ENCODE data around the gene NDFIP1. TPM values are rescaled to one million over a fixed set of nuclear protein-coding genes. Genes with fewer than 3 reads are reported as not detected.

The NDFIP1 gene
- total RNA-seq, 1 donor from 2014 or later, result 178 TPM

DNA sequence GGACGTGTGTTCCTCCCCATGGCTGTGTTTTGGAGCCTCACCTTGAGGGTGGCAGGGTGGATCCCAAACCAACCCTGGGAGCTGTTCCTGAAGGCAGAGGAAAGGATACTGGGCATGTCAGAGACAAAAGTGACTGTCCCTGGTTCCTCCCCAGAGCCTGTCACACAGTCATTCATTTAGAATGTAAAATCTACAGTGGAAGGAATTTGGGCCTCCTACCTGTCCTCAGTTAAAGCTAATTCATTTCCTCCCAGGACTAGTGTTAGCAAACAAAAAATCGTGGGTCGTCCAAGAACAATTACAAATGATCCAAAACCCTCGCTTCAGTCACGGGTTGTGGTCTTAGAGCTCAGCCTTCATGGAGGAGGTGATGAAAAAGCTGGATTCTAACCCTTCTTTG lies 83.2 kb downstream of the NDFIP1 start:
- no peak for DNase-seq (ENCODE audit: extremely low spot score in 2 of 2)
- Histone ChIP-seq H3K27ac (no peak overlapping the region), H3K27me3 (no peaks in the 10 kb centered on the region), H3K36me3 (no peaks in the 10 kb centered on the region), H3K9me3 (no peaks in the 10 kb centered on the region), H3K4me3 (no peak overlapping the region), H3K4me1 (no peaks in the 10 kb centered on the region)
- intact Hi-C loops (cut with DNase I), result no loop called here
- TF ChIP-seq, protein P1, sequence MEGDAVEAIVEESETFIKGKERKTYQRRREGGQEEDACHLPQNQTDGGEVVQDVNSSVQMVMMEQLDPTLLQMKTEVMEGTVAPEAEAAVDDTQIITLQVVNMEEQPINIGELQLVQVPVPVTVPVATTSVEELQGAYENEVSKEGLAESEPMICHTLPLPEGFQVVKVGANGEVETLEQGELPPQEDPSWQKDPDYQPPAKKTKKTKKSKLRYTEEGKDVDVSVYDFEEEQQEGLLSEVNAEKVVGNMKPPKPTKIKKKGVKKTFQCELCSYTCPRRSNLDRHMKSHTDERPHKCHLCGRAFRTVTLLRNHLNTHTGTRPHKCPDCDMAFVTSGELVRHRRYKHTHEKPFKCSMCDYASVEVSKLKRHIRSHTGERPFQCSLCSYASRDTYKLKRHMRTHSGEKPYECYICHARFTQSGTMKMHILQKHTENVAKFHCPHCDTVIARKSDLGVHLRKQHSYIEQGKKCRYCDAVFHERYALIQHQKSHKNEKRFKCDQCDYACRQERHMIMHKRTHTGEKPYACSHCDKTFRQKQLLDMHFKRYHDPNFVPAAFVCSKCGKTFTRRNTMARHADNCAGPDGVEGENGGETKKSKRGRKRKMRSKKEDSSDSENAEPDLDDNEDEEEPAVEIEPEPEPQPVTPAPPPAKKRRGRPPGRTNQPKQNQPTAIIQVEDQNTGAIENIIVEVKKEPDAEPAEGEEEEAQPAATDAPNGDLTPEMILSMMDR (IDR thresholded peaks at IDR 0.05), result no peak
- TF ChIP-seq POLR2AphosphoS5 (IDR thresholded peaks at IDR 0.05; ENCODE audit: insufficient read depth in 1 of 2, low read depth in 1 of 2), result no peak
- TF ChIP-seq POLR2A (IDR thresholded peaks at IDR 0.05), result no peak

GRCh38 chr5:142192286-142193113 lies 83.9 kb downstream of the NDFIP1 start:
- Histone ChIP-seq H3K4me3 (no peak overlapping the region), H3K27ac (no peak overlapping the region), H3K9me3 (no peaks in the 10 kb centered on the region), H3K27me3 (no peaks in the 10 kb centered on the region), H3K4me1 (no peaks in the 10 kb centered on the region), H3K36me3 (no peaks in the 10 kb centered on the region)
- DNase-seq (ENCODE audit: extremely low spot score in 2 of 2), result no peak
- no peak for TF ChIP-seq POLR2AphosphoS5 (IDR thresholded peaks at IDR 0.05; ENCODE audit: insufficient read depth in 1 of 2, low read depth in 1 of 2)
- TF ChIP-seq, protein P1 (IDR thresholded peaks at IDR 0.05), result no peak
- intact Hi-C loops (cut with DNase I), result no loop called here

- DNase-seq (ENCODE audit: extremely low spot score in 2 of 2), result no peak
- no peaks in the 10 kb centered on the region for H3K9me3 ChIP-seq
- H3K4me1 ChIP-seq, result no peaks in the 10 kb centered on the region
- H3K36me3 ChIP-seq, result no peaks in the 10 kb centered on the region
- no peaks in the 10 kb centered on the region for H3K27me3 ChIP-seq
- no peak overlapping the region for H3K27ac ChIP-seq
- intact Hi-C loops (cut with DNase I), result no loop called here
- no peak for TF ChIP-seq POLR2AphosphoS5 (IDR thresholded peaks at IDR 0.05; ENCODE audit: insufficient read depth in 1 of 2, low read depth in 1 of 2)
- TF ChIP-seq, protein P1 (IDR thresholded peaks at IDR 0.05), result no peak
- no peak for TF ChIP-seq POLR2A (IDR thresholded peaks at IDR 0.05)
- no peak overlapping the region for H3K4me3 ChIP-seq
Measured at GRCh38 chr5:142193114-142193428, 84.5 kb downstream of the NDFIP1 start.

GRCh38 chr5:142197098-142197497 lies 88.5 kb downstream of the NDFIP1 start:
- no peak for DNase-seq (ENCODE audit: extremely low spot score in 2 of 2)
- Histone ChIP-seq H3K27ac (no peak overlapping the region), H3K27me3 (no peaks in the 10 kb centered on the region), H3K36me3 (no peaks in the 10 kb centered on the region), H3K4me1 (no peaks in the 10 kb centered on the region), H3K4me3 (no peak overlapping the region), H3K9me3 (no peaks in the 10 kb centered on the region)
- intact Hi-C loops (cut with DNase I), result no loop called here
- TF ChIP-seq, protein P1 (IDR thresholded peaks at IDR 0.05), result no peak
- TF ChIP-seq POLR2AphosphoS5 (IDR thresholded peaks at IDR 0.05; ENCODE audit: insufficient read depth in 1 of 2, low read depth in 1 of 2) (no peak), POLR2A (IDR thresholded peaks at IDR 0.05) (no peak)

DNA sequence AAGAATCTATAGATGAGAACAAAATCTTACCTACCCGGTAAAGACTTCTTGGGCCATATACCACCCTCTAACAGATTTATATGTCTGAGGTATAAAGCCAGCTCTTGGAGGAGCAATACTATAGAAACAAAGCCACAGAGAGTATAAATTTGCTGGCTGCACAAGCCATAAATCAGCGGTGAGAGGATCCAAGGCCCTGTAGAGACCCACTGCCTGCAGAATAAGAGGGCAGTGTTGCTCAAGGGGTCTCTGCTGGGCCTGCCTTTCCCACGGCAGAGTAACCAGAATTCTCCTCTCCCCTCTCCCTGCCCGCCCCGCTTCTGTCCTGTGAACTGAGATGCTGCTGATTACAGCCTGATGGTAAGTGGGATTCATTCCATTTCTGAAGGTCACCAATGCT lies 89.2 kb downstream of the NDFIP1 start:
- H3K36me3 ChIP-seq, result no peaks in the 10 kb centered on the region
- no peak overlapping the region for H3K27ac ChIP-seq
- H3K4me1 ChIP-seq, result no peaks in the 10 kb centered on the region
- intact Hi-C loops (cut with DNase I), result no loop called here
- TF ChIP-seq POLR2A (IDR thresholded peaks at IDR 0.05) (no peak), POLR2AphosphoS5 (IDR thresholded peaks at IDR 0.05; ENCODE audit: insufficient read depth in 1 of 2, low read depth in 1 of 2) (no peak)
- TF ChIP-seq, protein P1 (IDR thresholded peaks at IDR 0.05), result no peak
- no peak for DNase-seq (ENCODE audit: extremely low spot score in 2 of 2)
- no peak overlapping the region for H3K4me3 ChIP-seq
- H3K27me3 ChIP-seq, result no peaks in the 10 kb centered on the region
- no peaks in the 10 kb centered on the region for H3K9me3 ChIP-seq
